ENCODE measurements around the gene DGKB.

Gene DGKB

GRCh38 chr7:14179781-14180180 is 722.8 kb downstream of the DGKB start:
- H3K4me3 ChIP-seq (ENCODE audit: low read depth in 1 of 2, low read length in 1 of 2), result no peak overlapping the region
- no peaks in the 10 kb centered on the region for H3K27me3 ChIP-seq
- no peak for TF ChIP-seq CTCF (IDR thresholded peaks at IDR 0.05)
- H3K27ac ChIP-seq, result no peak overlapping the region
- H3K9me3 ChIP-seq, result no peaks in the 10 kb centered on the region
- H3K4me1 ChIP-seq (ENCODE audit: control insufficient read depth in 1 of 2, insufficient read depth in 1 of 2, low read depth in 1 of 2, low read length in 1 of 2), result no peaks in the 10 kb centered on the region
- H3K36me3 ChIP-seq, result no peaks in the 10 kb centered on the region

DNA sequence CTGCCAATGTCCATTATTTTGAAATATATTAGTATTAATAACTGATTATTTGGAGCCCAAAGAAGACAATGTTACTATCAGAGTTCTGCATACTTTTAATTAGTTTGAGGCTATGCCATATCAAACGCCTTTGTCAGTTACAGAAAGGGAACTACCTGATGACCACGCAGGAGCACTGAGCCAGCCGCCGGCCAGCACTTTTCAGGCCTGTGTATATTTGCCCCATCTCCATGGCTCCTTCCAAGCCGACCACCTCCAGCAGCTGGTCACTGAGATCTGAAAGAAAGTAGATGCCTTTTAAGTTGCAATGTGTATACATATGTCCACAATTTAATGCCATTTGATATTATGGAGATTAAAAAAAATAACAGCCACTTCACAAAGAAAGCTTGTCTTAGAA is 724.7 kb downstream of the DGKB start:
- no peak for TF ChIP-seq CTCF (IDR thresholded peaks at IDR 0.05)
- Histone ChIP-seq H3K9me3 (no peaks in the 10 kb centered on the region), H3K4me1 (ENCODE audit: control insufficient read depth in 1 of 2, insufficient read depth in 1 of 2, low read depth in 1 of 2, low read length in 1 of 2) (no peaks in the 10 kb centered on the region), H3K36me3 (no peaks in the 10 kb centered on the region), H3K27me3 (no peaks in the 10 kb centered on the region), H3K27ac (no peak overlapping the region), H3K4me3 (ENCODE audit: low read depth in 1 of 2, low read length in 1 of 2) (no peak overlapping the region)

GRCh38 chr7:14170872-14171271 is 731.7 kb downstream of the DGKB start:
- Histone ChIP-seq H3K27ac (no peak overlapping the region), H3K4me1 (ENCODE audit: control insufficient read depth in 1 of 2, insufficient read depth in 1 of 2, low read depth in 1 of 2, low read length in 1 of 2) (no peaks in the 10 kb centered on the region), H3K27me3 (no peaks in the 10 kb centered on the region), H3K36me3 (no peaks in the 10 kb centered on the region), H3K9me3 (no peaks in the 10 kb centered on the region), H3K4me3 (ENCODE audit: low read depth in 1 of 2, low read length in 1 of 2) (no peak overlapping the region)
- no peak for TF ChIP-seq CTCF (IDR thresholded peaks at IDR 0.05)

- no peaks in the 10 kb centered on the region for H3K4me1 ChIP-seq (ENCODE audit: control insufficient read depth in 1 of 2, insufficient read depth in 1 of 2, low read depth in 1 of 2, low read length in 1 of 2)
These were observed 744.4 kb downstream of the DGKB start for GRCh38 chr7:14158111-14158510.

DNA sequence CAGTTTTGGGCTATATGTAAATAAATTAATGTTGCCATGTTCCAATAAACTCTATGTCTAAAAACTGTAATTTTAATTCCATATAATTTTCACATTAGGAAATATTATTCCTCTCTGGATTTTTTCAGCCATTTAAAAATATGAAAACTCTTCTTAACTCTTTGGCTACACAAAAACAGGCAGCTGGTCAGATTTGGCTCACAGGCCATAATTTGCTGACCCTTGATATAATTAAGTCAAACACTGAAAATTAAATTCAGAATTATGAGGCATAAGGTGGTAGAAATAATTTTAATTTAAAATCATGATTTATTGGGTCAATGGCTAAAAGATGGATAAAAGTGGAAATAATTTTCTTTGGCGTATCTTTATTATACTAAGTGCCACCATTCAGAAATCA is 746.1 kb downstream of the DGKB start:
- Histone ChIP-seq H3K27ac (no peak overlapping the region), H3K9me3 (no peaks in the 10 kb centered on the region), H3K4me1 (ENCODE audit: control insufficient read depth in 1 of 2, insufficient read depth in 1 of 2, low read depth in 1 of 2, low read length in 1 of 2) (no peaks in the 10 kb centered on the region), H3K27me3 (no peaks in the 10 kb centered on the region), H3K4me3 (ENCODE audit: low read depth in 1 of 2, low read length in 1 of 2) (no peak overlapping the region), H3K36me3 (no peaks in the 10 kb centered on the region)
- no peak for TF ChIP-seq CTCF (IDR thresholded peaks at IDR 0.05)

More at GRCh38 chr7:14158111-14158510, 744.4 kb downstream of the DGKB start:
- Histone ChIP-seq H3K4me3 (ENCODE audit: low read depth in 1 of 2, low read length in 1 of 2) (no peak overlapping the region), H3K36me3 (no peaks in the 10 kb centered on the region), H3K27me3 (no peaks in the 10 kb centered on the region), H3K27ac (no peak overlapping the region), H3K9me3 (no peaks in the 10 kb centered on the region)
- no peak for TF ChIP-seq CTCF (IDR thresholded peaks at IDR 0.05)

- no peak overlapping the region for H3K27ac ChIP-seq
- no peaks in the 10 kb centered on the region for H3K36me3 ChIP-seq
- no peaks in the 10 kb centered on the region for H3K27me3 ChIP-seq
- no peaks in the 10 kb centered on the region for H3K4me1 ChIP-seq (ENCODE audit: control insufficient read depth in 1 of 2, insufficient read depth in 1 of 2, low read depth in 1 of 2, low read length in 1 of 2)
- H3K4me3 ChIP-seq (ENCODE audit: low read depth in 1 of 2, low read length in 1 of 2), result no peak overlapping the region
- TF ChIP-seq CTCF (IDR thresholded peaks at IDR 0.05), result no peak
- no peaks in the 10 kb centered on the region for H3K9me3 ChIP-seq
These were observed 753.6 kb downstream of the DGKB start for GRCh38 chr7:14148974-14149373.
